ENCODE data around the gene SCN10A.

Gene SCN10A

DNA sequence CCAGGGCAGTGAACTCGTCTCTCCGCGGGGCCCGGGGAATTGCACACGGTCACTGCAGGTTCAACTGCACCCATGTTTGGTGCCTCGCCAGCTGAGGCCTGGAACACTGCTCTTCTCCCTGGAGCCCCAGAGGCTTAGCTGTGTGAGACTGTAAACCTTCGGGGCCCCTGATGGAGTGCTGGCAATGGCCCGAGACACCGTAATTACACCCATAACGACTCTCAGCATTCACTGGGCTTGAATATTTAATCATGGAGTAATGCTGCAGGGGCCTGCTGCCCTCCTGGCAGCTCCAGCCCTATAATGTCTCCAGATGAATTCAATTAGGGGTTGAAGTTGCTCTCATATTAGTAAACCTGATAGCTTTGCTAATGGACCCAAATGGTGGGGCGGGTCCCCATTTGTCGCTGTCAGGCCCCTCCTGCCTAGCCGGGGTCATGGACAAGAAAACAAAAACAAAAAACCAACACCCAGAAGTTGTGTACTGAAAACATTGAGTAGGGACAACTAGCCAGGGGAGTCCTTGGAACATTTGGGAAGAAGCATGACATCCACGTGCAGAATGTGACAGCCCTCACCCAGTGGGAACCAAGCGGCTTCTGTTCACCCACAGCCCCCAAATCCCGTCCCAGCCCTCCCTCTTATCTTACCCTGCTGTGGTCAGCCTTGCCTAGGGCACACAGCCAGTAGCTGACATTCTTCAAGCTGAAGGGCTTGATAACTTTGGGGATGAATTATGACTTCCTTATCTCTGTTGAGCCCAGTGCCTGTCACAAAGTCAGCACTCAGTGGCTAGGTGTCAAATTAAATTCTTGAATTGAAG, 92.2 kb downstream of the SCN10A start:
- no peaks in the 10 kb centered on the region for H3K9me3 ChIP-seq (ENCODE audit: control insufficient read depth in 2 of 2, low read length in 2 of 2)
- H3K27ac ChIP-seq (ENCODE audit: low read length), result no peak overlapping the region

DNA sequence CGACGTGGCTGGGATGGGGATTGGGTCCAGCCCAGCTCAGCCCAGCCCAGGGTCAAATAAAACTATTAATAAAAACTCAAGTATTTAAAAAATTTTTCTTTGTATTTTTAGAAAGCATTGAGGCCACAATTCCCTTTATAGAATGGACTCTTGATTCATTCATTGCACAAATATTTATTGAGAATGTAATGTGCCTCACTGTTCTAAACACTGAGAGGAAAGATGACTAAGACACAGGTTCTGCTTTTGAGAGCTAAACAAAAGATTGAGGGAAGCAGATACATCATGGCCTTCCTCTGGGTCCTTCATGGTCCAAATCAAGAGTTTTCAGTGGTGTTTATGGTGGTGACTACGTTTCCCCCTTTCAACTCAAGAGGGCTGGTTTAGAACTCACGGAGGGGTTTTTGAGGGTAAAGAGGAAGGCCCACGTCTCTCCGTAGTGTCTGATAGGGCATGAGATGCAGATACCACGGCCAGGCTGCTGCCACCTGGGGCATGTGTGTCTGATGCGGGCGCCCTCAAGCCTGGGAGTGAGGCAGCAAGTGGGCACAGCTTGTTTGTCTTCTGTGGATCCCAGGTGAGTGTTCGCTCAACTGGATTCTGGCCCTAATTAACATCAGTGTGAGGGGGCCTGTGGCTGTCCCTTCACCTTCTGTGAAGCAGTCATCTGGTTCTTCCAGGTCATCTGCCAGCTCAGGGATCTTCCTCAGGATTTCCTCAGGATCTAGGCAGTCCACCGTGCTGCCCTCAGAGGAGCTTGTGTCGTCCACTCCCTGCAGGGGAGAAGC, 93.0 kb downstream of the SCN10A start:
- Histone ChIP-seq H3K27me3 (ENCODE audit: control insufficient read depth in 1 of 2, insufficient read depth in 2 of 2, low read length in 2 of 2) (peaks cover 0 to 6% of the 10 kb centered on the region in 2 donors), H3K4me1 (ENCODE audit: control insufficient read depth, insufficient read depth, low read length) (no peaks in the 10 kb centered on the region), H3K9ac (ENCODE audit: low read length in 2 of 2) (no peak overlapping the region), H3K9me3 (ENCODE audit: control insufficient read depth in 2 of 2, low read length in 2 of 2) (no peaks in the 10 kb centered on the region), H3K27ac (ENCODE audit: low read length) (no peak overlapping the region), H3K4me3 (ENCODE audit: low read length in 2 of 2) (no peak overlapping the region), H3K36me3 (ENCODE audit: control insufficient read depth in 2 of 2, insufficient read depth in 2 of 2, low read length in 2 of 2) (no peaks in the 10 kb centered on the region)

More for the DNA sequence above, 92.2 kb downstream of the SCN10A start:
- Histone ChIP-seq H3K4me3 (ENCODE audit: low read length in 2 of 2) (no peak overlapping the region), H3K36me3 (ENCODE audit: control insufficient read depth in 2 of 2, insufficient read depth in 2 of 2, low read length in 2 of 2) (no peaks in the 10 kb centered on the region), H3K4me1 (ENCODE audit: control insufficient read depth, insufficient read depth, low read length) (no peaks in the 10 kb centered on the region), H3K27me3 (ENCODE audit: control insufficient read depth in 1 of 2, insufficient read depth in 2 of 2, low read length in 2 of 2) (peaks cover 0 to 6% of the 10 kb centered on the region in 2 donors), H3K9ac (ENCODE audit: low read length in 2 of 2) (no peak overlapping the region)

- Histone ChIP-seq H3K9me3 (ENCODE audit: control insufficient read depth in 2 of 2, low read length in 2 of 2) (no peaks in the 10 kb centered on the region), H3K27me3 (ENCODE audit: control insufficient read depth in 1 of 2, insufficient read depth in 2 of 2, low read length in 2 of 2) (peaks cover 0 to 6% of the 10 kb centered on the region in 2 donors), H3K9ac (ENCODE audit: low read length in 2 of 2) (no peak overlapping the region), H3K4me3 (ENCODE audit: low read length in 2 of 2) (no peak overlapping the region), H3K36me3 (ENCODE audit: control insufficient read depth in 2 of 2, insufficient read depth in 2 of 2, low read length in 2 of 2) (no peaks in the 10 kb centered on the region), H3K4me1 (ENCODE audit: control insufficient read depth, insufficient read depth, low read length) (no peaks in the 10 kb centered on the region), H3K27ac (ENCODE audit: low read length) (no peak overlapping the region)
Measured at GRCh38 chr3:38721207-38721772, 94.7 kb downstream of the SCN10A start.

DNA sequence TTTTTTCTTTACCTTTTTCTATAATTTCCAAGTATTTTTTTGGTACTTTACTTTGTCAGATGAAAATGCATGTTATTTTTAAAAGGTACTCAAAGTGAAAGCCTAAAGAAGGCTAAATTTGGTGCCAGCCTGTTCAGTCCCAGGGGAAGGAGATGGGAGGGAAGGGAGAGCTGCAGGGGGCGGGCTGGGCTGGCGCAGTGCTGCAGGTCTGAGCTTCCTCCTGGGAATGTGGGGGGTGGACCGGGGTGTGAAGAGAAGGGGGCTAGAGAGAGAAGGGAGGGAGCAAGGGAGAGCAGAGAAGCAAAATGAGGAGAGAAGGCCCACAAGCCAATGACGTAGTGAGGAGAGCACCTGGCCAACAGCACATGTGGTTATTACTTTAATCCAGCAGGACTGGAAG, 95.6 kb downstream of the SCN10A start:
- H3K9ac ChIP-seq (ENCODE audit: low read length in 2 of 2), result no peak overlapping the region
- no peak overlapping the region for H3K27ac ChIP-seq (ENCODE audit: low read length)
- no peaks in the 10 kb centered on the region for H3K36me3 ChIP-seq (ENCODE audit: control insufficient read depth in 2 of 2, insufficient read depth in 2 of 2, low read length in 2 of 2)
- peaks cover 0 to 4% of the 10 kb centered on the region in 2 donors for H3K27me3 ChIP-seq (ENCODE audit: control insufficient read depth in 1 of 2, insufficient read depth in 2 of 2, low read length in 2 of 2)
- no peak overlapping the region for H3K4me3 ChIP-seq (ENCODE audit: low read length in 2 of 2)
- H3K4me1 ChIP-seq (ENCODE audit: control insufficient read depth, insufficient read depth, low read length), result no peaks in the 10 kb centered on the region
- H3K9me3 ChIP-seq (ENCODE audit: control insufficient read depth in 2 of 2, low read length in 2 of 2), result no peaks in the 10 kb centered on the region

DNA sequence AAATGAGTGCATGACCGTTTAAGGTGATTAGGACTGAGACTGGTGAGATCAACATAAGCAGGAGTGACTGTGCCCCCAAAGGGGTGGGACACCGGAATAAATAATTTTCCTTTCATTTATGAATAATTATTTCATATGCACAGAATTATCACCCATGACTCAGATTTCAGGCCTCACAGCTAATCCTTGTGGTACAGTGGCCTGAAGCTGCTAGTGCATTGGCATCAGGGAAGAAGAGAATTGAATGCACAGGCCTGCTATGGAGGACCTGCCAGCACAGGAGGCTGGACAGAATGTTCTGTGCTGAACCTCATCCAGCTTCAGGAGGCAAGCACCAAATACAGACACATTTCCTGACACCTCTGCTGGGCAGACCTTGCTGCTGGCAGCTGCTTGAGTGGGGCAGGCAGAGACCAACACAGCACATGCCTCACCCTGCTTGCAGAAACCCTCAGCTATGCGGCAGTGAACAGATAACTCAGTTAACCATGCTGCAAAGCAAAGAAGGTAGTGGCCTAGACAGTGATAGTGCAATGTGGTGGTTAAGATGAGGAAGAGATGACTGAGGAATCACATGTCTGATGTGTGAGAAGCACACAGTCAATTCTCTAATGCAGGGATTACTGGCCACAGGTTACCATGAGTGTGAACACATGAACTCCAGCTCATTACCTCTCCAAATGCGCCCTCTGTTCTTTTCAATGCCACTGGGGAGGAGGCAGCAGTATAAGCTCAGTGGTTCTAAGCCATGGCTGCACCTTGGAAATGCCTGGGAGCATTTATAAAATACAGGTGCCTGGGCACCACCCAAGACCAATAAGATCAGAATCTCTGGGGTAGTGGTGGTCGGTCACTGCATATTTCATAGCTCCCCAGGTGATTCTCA, 98.4 kb downstream of the SCN10A start:
- Histone ChIP-seq H3K36me3 (ENCODE audit: control insufficient read depth in 2 of 2, insufficient read depth in 2 of 2, low read length in 2 of 2) (no peaks in the 10 kb centered on the region), H3K27ac (ENCODE audit: low read length) (no peak overlapping the region), H3K4me3 (ENCODE audit: low read length in 2 of 2) (no peak overlapping the region), H3K4me1 (ENCODE audit: control insufficient read depth, insufficient read depth, low read length) (no peaks in the 10 kb centered on the region), H3K27me3 (ENCODE audit: control insufficient read depth in 1 of 2, insufficient read depth in 2 of 2, low read length in 2 of 2) (peaks cover 0 to 4% of the 10 kb centered on the region in 2 donors), H3K9me3 (ENCODE audit: control insufficient read depth in 2 of 2, low read length in 2 of 2) (peaks cover 0 to 3% of the 10 kb centered on the region in 2 donors), H3K9ac (ENCODE audit: low read length in 2 of 2) (no peak overlapping the region)

GRCh38 chr3:38713121-38713520, 102.9 kb downstream of the SCN10A start:
- H3K9me3 ChIP-seq (ENCODE audit: control insufficient read depth in 2 of 2, low read length in 2 of 2), result peaks cover 0 to 6% of the 10 kb centered on the region in 2 donors
- H3K27me3 ChIP-seq (ENCODE audit: control insufficient read depth in 1 of 2, insufficient read depth in 2 of 2, low read length in 2 of 2), result no peaks in the 10 kb centered on the region

DNA sequence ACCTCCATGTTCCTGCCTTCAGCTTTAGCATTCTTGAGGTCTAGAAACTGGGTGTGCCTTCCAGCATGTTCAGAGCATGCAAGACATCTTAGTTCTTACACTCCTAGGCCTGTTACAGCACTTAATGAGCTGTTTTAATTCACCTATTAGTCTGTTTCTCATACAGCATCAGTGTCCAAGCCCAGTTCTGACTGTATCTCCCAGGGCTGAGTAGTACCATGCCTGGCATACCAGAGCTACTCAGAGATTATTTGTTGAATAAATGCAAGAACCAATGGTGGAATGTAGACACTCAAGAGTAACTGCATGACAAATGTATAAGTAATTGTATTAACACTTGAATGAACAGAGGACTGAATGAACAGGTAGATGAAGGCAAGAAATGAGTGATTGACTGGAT, 104.7 kb downstream of the SCN10A start:
- Histone ChIP-seq H3K9me3 (ENCODE audit: control insufficient read depth in 2 of 2, low read length in 2 of 2) (peaks cover 0 to 6% of the 10 kb centered on the region in 2 donors), H3K27me3 (ENCODE audit: control insufficient read depth in 1 of 2, insufficient read depth in 2 of 2, low read length in 2 of 2) (no peaks in the 10 kb centered on the region), H3K4me1 (ENCODE audit: control insufficient read depth, insufficient read depth, low read length) (no peaks in the 10 kb centered on the region), H3K27ac (ENCODE audit: low read length) (no peak overlapping the region), H3K36me3 (ENCODE audit: control insufficient read depth in 2 of 2, insufficient read depth in 2 of 2, low read length in 2 of 2) (no peaks in the 10 kb centered on the region), H3K9ac (ENCODE audit: low read length in 2 of 2) (no peak overlapping the region), H3K4me3 (ENCODE audit: low read length in 2 of 2) (no peak overlapping the region)

More at GRCh38 chr3:38713121-38713520, 102.9 kb downstream of the SCN10A start:
- no peaks in the 10 kb centered on the region for H3K36me3 ChIP-seq (ENCODE audit: control insufficient read depth in 2 of 2, insufficient read depth in 2 of 2, low read length in 2 of 2)
- no peaks in the 10 kb centered on the region for H3K4me1 ChIP-seq (ENCODE audit: control insufficient read depth, insufficient read depth, low read length)
- no peak overlapping the region for H3K9ac ChIP-seq (ENCODE audit: low read length in 2 of 2)
- H3K4me3 ChIP-seq (ENCODE audit: low read length in 2 of 2), result no peak overlapping the region
- no peak overlapping the region for H3K27ac ChIP-seq (ENCODE audit: low read length)

DNA sequence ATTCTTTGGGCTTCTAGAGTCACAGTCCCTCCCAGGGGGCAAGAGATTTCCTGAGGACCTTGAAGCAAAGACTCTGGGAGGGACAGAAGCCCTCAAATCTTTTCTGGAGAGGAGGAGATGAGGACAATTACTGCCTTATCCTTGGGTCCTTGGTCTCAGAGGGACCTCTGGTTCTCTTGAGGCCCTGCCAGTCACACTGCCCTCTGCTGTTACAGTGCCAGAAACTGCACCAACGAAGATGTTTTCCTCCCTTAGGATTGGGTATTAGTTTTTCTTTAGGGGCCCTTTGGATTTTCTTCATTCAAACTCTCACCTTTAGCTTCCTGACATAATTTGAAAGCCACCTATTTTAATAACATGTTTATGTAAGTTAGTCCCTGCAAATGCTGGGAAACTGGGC, 108.3 kb downstream of the SCN10A start:
- Histone ChIP-seq H3K36me3 (ENCODE audit: control insufficient read depth in 2 of 2, insufficient read depth in 2 of 2, low read length in 2 of 2) (no peaks in the 10 kb centered on the region), H3K9me3 (ENCODE audit: control insufficient read depth in 2 of 2, low read length in 2 of 2) (peaks cover 0 to 3% of the 10 kb centered on the region in 2 donors), H3K4me1 (ENCODE audit: control insufficient read depth, insufficient read depth, low read length) (no peaks in the 10 kb centered on the region), H3K4me3 (ENCODE audit: low read length in 2 of 2) (no peak overlapping the region), H3K27ac (ENCODE audit: low read length) (no peak overlapping the region), H3K9ac (ENCODE audit: low read length in 2 of 2) (no peak overlapping the region), H3K27me3 (ENCODE audit: control insufficient read depth in 1 of 2, insufficient read depth in 2 of 2, low read length in 2 of 2) (peaks cover 0 to 3% of the 10 kb centered on the region in 2 donors)

- no peak overlapping the region for H3K9ac ChIP-seq (ENCODE audit: low read length in 2 of 2)
- no peaks in the 10 kb centered on the region for H3K36me3 ChIP-seq (ENCODE audit: control insufficient read depth in 2 of 2, insufficient read depth in 2 of 2, low read length in 2 of 2)
- no peaks in the 10 kb centered on the region for H3K4me1 ChIP-seq (ENCODE audit: control insufficient read depth, insufficient read depth, low read length)
- H3K4me3 ChIP-seq (ENCODE audit: low read length in 2 of 2), result no peak overlapping the region
- H3K9me3 ChIP-seq (ENCODE audit: control insufficient read depth in 2 of 2, low read length in 2 of 2), result peaks cover 0 to 3% of the 10 kb centered on the region in 2 donors
- H3K27me3 ChIP-seq (ENCODE audit: control insufficient read depth in 1 of 2, insufficient read depth in 2 of 2, low read length in 2 of 2), result peaks cover 0 to 3% of the 10 kb centered on the region in 2 donors
- H3K27ac ChIP-seq (ENCODE audit: low read length), result no peak overlapping the region
Measured at GRCh38 chr3:38706961-38707360, 109.1 kb downstream of the SCN10A start.

GRCh38 chr3:38702231-38702630, 113.8 kb downstream of the SCN10A start:
- Histone ChIP-seq H3K27me3 (ENCODE audit: control insufficient read depth in 1 of 2, insufficient read depth in 2 of 2, low read length in 2 of 2) (peaks cover 0 to 3% of the 10 kb centered on the region in 2 donors), H3K9ac (ENCODE audit: low read length in 2 of 2) (no peak overlapping the region), H3K4me3 (ENCODE audit: low read length in 2 of 2) (no peak overlapping the region), H3K4me1 (ENCODE audit: control insufficient read depth, insufficient read depth, low read length) (no peaks in the 10 kb centered on the region), H3K27ac (ENCODE audit: low read length) (no peak overlapping the region), H3K36me3 (ENCODE audit: control insufficient read depth in 2 of 2, insufficient read depth in 2 of 2, low read length in 2 of 2) (no peaks in the 10 kb centered on the region), H3K9me3 (ENCODE audit: control insufficient read depth in 2 of 2, low read length in 2 of 2) (no peaks in the 10 kb centered on the region)
